DND-41 (cell line): ENCODE data around the gene FLNA.
"Not testable (repeated sequence)": the region's sequence is repeated elsewhere in the genome, so short reads cannot be mapped to it uniquely, and the experiment has no call there.

ENCODE experiments used
- CTCF ChIP-seq: IDR thresholded peaks from 2 replicates; pipeline ENCODE4 v1.5.1; 2012; ENCODE audit warnings: borderline replicate concordance, low read length, moderate library complexity, mild to moderate bottlenecking; ENCODE audit not compliant: poor library complexity, severe bottlenecking; ENCODE audit errors: extremely low read depth
- EZH2 ChIP-seq: IDR thresholded peaks from 3 replicates; pipeline ENCODE4 v1.6.1; 2012; ENCODE audit warnings: borderline replicate concordance, low read depth, mild to moderate bottlenecking, moderate library complexity, low read length, inconsistent platforms; ENCODE audit not compliant: severe bottlenecking

DNA sequence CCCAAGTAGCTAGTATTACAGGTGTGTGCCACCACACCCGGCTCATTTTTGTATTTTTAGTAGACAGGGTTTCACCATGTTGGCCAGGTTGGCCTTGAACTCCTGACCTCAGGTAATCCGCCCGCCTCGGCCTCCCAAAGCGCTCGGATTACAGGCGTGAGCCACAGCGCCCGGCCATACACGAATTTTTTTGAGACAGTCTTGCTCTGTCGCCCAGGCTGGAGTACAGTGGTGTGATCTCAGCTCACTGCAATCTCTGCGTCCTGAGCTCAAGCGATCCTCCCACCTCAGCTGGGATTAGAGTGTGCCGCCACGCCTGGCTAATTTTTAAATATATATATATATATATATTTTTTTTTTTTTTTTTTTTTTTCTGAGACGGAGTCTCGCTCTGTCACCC, 21.9 kb upstream of the FLNA start:
- TF ChIP-seq CTCF, EZH2: not testable (repeated sequence)
